ENCODE results near the gene GAS7. TPM values are rescaled to one million over a fixed set of nuclear protein-coding genes. Genes with fewer than 3 reads are reported as not detected.

The GAS7 gene
- total and polyA plus RNA-seq, 10 of the 15 experiments (the other 5 are each of a cell fraction or from before 2014, with no cell fraction given), result 2.3 to 53.4 (median 24.0) TPM

GRCh38 chr17:10059684-10060211 lies 138.7 kb downstream of the GAS7 start (continued):
- TF ChIP-seq, protein P1, sequence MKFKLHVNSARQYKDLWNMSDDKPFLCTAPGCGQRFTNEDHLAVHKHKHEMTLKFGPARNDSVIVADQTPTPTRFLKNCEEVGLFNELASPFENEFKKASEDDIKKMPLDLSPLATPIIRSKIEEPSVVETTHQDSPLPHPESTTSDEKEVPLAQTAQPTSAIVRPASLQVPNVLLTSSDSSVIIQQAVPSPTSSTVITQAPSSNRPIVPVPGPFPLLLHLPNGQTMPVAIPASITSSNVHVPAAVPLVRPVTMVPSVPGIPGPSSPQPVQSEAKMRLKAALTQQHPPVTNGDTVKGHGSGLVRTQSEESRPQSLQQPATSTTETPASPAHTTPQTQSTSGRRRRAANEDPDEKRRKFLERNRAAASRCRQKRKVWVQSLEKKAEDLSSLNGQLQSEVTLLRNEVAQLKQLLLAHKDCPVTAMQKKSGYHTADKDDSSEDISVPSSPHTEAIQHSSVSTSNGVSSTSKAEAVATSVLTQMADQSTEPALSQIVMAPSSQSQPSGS (IDR thresholded peaks at IDR 0.05; ENCODE audit: low read length), result no peak
- TF ChIP-seq SIN3A (IDR thresholded peaks at IDR 0.05; ENCODE audit: low read depth, low read length) (no peak), TBL1XR1 (IDR thresholded peaks at IDR 0.05; ENCODE audit: low read depth, low read length) (peak; percentile 84; the same call in 1 of the 2 replicates), RAD51 (IDR thresholded peaks at IDR 0.05) (no peak), RAD21 (IDR thresholded peaks at IDR 0.05; ENCODE audit: insufficient read depth, low read depth, low read length) (no peak), CREB1 (IDR thresholded peaks at IDR 0.05; ENCODE audit: low read depth) (peak; percentile 17; the same call in 1 of the 2 replicates), BMI1 (IDR thresholded peaks at IDR 0.05; ENCODE audit: borderline replicate concordance) (peak; percentile 93), SIX5 (IDR thresholded peaks at IDR 0.05; ENCODE audit: low read depth, low read length, severe bottlenecking) (no peak), MEF2B (IDR thresholded peaks at IDR 0.05; ENCODE audit: partially characterized antibody, poor library complexity, severe bottlenecking) (peak; percentile 77), HDAC2 (IDR thresholded peaks at IDR 0.05) (no peak), BHLHE40 (IDR thresholded peaks at IDR 0.05; ENCODE audit: borderline replicate concordance in 1 of 2, low read depth in 2 of 2, low read length in 1 of 2) (peak; percentile 47 to 49; a peak in 1 of 4 replicates), ZNF274 (IDR thresholded peaks at IDR 0.05; ENCODE audit: insufficient read depth, insufficient read length) (no peak), STAT3 (IDR thresholded peaks at IDR 0.05; ENCODE audit: low read depth, low read length) (no peak), RUNX3 (IDR thresholded peaks at IDR 0.05; ENCODE audit: low read length) (peak; percentile 85), FOXM1 (IDR thresholded peaks at IDR 0.05; ENCODE audit: low read depth, low read length) (peak; percentile 43; the same call in 1 of the 2 replicates), IKZF1 (conservative IDR thresholded peaks at IDR 0.05) (peak; percentile 74), IKZF2 (IDR thresholded peaks at IDR 0.05) (peak; percentile 75 to 79), DPF2 (IDR thresholded peaks at IDR 0.05) (peak; percentile 60; the same call in 1 of the 2 replicates), ZZZ3 (IDR thresholded peaks at IDR 0.05; ENCODE audit: control insufficient read depth, insufficient read length, low read depth) (no peak), CBFB (IDR thresholded peaks at IDR 0.05; ENCODE audit: low read depth) (0 out of 2 replicates have a peak, but pooled peaks have one; percentile 33), RELB (IDR thresholded peaks at IDR 0.05; ENCODE audit: low read depth) (peak; percentile 33; the same call in 1 of the 2 replicates)
- TF ChIP-seq, protein P2, sequence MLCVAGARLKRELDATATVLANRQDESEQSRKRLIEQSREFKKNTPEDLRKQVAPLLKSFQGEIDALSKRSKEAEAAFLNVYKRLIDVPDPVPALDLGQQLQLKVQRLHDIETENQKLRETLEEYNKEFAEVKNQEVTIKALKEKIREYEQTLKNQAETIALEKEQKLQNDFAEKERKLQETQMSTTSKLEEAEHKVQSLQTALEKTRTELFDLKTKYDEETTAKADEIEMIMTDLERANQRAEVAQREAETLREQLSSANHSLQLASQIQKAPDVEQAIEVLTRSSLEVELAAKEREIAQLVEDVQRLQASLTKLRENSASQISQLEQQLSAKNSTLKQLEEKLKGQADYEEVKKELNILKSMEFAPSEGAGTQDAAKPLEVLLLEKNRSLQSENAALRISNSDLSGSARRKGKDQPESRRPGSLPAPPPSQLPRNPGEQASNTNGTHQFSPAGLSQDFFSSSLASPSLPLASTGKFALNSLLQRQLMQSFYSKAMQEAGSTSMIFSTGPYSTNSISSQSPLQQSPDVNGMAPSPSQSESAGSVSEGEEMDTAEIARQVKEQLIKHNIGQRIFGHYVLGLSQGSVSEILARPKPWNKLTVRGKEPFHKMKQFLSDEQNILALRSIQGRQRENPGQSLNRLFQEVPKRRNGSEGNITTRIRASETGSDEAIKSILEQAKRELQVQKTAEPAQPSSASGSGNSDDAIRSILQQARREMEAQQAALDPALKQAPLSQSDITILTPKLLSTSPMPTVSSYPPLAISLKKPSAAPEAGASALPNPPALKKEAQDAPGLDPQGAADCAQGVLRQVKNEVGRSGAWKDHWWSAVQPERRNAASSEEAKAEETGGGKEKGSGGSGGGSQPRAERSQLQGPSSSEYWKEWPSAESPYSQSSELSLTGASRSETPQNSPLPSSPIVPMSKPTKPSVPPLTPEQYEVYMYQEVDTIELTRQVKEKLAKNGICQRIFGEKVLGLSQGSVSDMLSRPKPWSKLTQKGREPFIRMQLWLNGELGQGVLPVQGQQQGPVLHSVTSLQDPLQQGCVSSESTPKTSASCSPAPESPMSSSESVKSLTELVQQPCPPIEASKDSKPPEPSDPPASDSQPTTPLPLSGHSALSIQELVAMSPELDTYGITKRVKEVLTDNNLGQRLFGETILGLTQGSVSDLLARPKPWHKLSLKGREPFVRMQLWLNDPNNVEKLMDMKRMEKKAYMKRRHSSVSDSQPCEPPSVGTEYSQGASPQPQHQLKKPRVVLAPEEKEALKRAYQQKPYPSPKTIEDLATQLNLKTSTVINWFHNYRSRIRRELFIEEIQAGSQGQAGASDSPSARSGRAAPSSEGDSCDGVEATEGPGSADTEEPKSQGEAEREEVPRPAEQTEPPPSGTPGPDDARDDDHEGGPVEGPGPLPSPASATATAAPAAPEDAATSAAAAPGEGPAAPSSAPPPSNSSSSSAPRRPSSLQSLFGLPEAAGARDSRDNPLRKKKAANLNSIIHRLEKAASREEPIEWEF (IDR thresholded peaks at IDR 0.05; ENCODE audit: insufficient replicate concordance, low read depth, low read length), result no peak
- TF ChIP-seq, protein P3, sequence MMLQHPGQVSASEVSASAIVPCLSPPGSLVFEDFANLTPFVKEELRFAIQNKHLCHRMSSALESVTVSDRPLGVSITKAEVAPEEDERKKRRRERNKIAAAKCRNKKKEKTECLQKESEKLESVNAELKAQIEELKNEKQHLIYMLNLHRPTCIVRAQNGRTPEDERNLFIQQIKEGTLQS (IDR thresholded peaks at IDR 0.05; ENCODE audit: borderline replicate concordance, extremely low read depth, low read depth, low read length), result no peak
